GM12878 (cell line): ENCODE measurements around the gene COA1. TPM values are rescaled to one million over a fixed set of nuclear protein-coding genes. Genes with fewer than 3 reads are reported as not detected.

Experiments used
- ATAC-seq: fragments of 200-7000 bp; cut with Tn5 transposase; 3 replicates; pipeline ENCODE4 v1.9.1; 2020; ENCODE audit warnings: mild to moderate bottlenecking, moderate library complexity
- BruUV-seq: library from RNA; stranded (reverse); fragments of 400-500 nt; replicated peaks from 2 replicates; lab custom pipeline; 2021; lab: Mats Ljungman, UMichigan
- CTCF ChIA-PET: fragments of 300-600 bp; sonication (Branson Sonifier 250); formaldehyde crosslinking; extraction: SDS; loops from one replicate; lab custom pipeline; 2021; ENCODE audit warnings: inconsistent platforms; lab: Yijun Ruan, JAX
- POLR2A ChIA-PET: fragments of 350-600 bp; formaldehyde crosslinking; extraction: SDS; loops from one replicate; lab custom pipeline; 2021; ENCODE audit warnings: inconsistent platforms; lab: Charles Lee
- RAD21 ChIA-PET: fragments of 300-600 bp; sonication (Branson Sonifier 250); formaldehyde crosslinking; loops from one replicate; lab custom pipeline; 2023; ENCODE audit warnings: antibody characterized with exemption; ENCODE audit not compliant: unreplicated experiment; lab: Charles Lee
- SMC1A ChIA-PET: fragments of 300-600 bp; sonication (Branson Sonifier 250); formaldehyde crosslinking; loops from one replicate; lab custom pipeline; 2023; ENCODE audit not compliant: unreplicated experiment, uncharacterized antibody; lab: Charles Lee
- DNase-seq: peaks from one replicate; pipeline ENCODE4 v3.0.0-alpha.2; 2011; ENCODE audit warnings: low read depth, low spot score
- FAIRE-seq: peaks from 3 replicates; lab custom pipeline; 2011; peaks lifted over from hg19 to GRCh38; lab: Jason Lieb, UNC
- H2AFZ ChIP-seq: 2 replicates; pipeline ENCODE4 v1.6.0; 2011; ENCODE audit warnings: low read depth, low read length, control low read depth; ENCODE audit not compliant: control insufficient read depth
- H3K27ac ChIP-seq: 2 replicates; pipeline ENCODE4 v1.5.1; 2011; ENCODE audit warnings: control low read depth; ENCODE audit not compliant: control insufficient read depth, insufficient read depth
- H3K27me3 ChIP-seq, 2 experiments: replicated peaks in 1 of 2; 2 replicates each; pipeline versions ENCODE4 v1.6.0 to v1.6.1; 2011; ENCODE audit warnings: low read length in 1 of 2; ENCODE audit not compliant: control insufficient read depth in 2 of 2, insufficient read depth in 2 of 2
- H3K36me3 ChIP-seq, 2 experiments: 2 replicates each; pipeline ENCODE4 v1.5.1; 2011; ENCODE audit warnings: low read length in 1 of 2; ENCODE audit not compliant: control insufficient read depth in 2 of 2, insufficient read depth in 2 of 2
- H3K4me1 ChIP-seq: 2 replicates; pipeline ENCODE4 v1.6.1; 2011; ENCODE audit warnings: mild to moderate bottlenecking, low read length, moderate library complexity, mixed read lengths; ENCODE audit not compliant: control insufficient read depth, insufficient read depth
- H3K4me2 ChIP-seq: 2 replicates; pipeline ENCODE4 v1.6.0; 2011; ENCODE audit warnings: control low read depth; ENCODE audit not compliant: control insufficient read depth, insufficient read depth
- H3K4me3 ChIP-seq: fragments of 200-600 bp; sonication (generic); 2 replicates; pipeline ENCODE4 v1.5.1; 2016
- H3K79me2 ChIP-seq: 2 replicates; pipeline ENCODE4 v1.6.0; 2011; ENCODE audit warnings: low read length; ENCODE audit not compliant: control insufficient read depth, insufficient read depth
- H3K9ac ChIP-seq: 2 replicates; pipeline ENCODE4 v1.8.0; 2011; ENCODE audit warnings: low read length, control low read depth, mixed read lengths; ENCODE audit not compliant: control insufficient read depth, insufficient read depth
- H3K9me3 ChIP-seq: replicated peaks from 3 replicates; pipeline ENCODE4 v1.5.1; 2011; ENCODE audit warnings: mild to moderate bottlenecking, low read length; ENCODE audit not compliant: control insufficient read depth, insufficient read depth
- H4K20me1 ChIP-seq: 2 replicates; pipeline ENCODE4 v1.6.0; 2011; ENCODE audit not compliant: control insufficient read depth, insufficient read depth
- BCL11A ChIP-seq: IDR thresholded peaks from 2 replicates; pipeline ENCODE4 v1.6.1; 2011; ENCODE audit warnings: low read depth, low read length
- ESRRA ChIP-seq: IDR thresholded peaks from 2 replicates; pipeline ENCODE4 v1.6.1; 2012; ENCODE audit warnings: mild to moderate bottlenecking, low read length, improper control_type of control experiment
- KLF5 ChIP-seq: fragments of 450-650 bp; IDR thresholded peaks from 2 replicates; pipeline ENCODE4 v1.6.1; 2014; ENCODE audit warnings: mild to moderate bottlenecking; ENCODE audit not compliant: partially characterized antibody
- RBBP5 ChIP-seq: fragments of 200-600 bp; sonication (generic); conservative IDR thresholded peaks from 2 replicates; pipeline ENCODE4 v1.6.1; 2016
- RCOR1 ChIP-seq: conservative IDR thresholded peaks from 2 replicates; pipeline ENCODE4 v1.6.1; 2012; ENCODE audit warnings: low read depth, low read length, improper control_type of control experiment
- TCF12 ChIP-seq: IDR thresholded peaks from 2 replicates; pipeline ENCODE4 v1.6.1; 2011; ENCODE audit warnings: low read depth, mild to moderate bottlenecking, low read length
- WGBS: methylation state at CpG from one replicate; pipeline ENCODE4 v1.1.6; 2016; ENCODE audit warnings: low lambda C conversion rate; ENCODE audit not compliant: insufficient replicate concordance, insufficient coverage; ENCODE audit errors: missing lambda C conversion rate; 5-methylcytosine and 5-hydroxymethylcytosine counted together
- in situ Hi-C: fragments of 300-500 bp; cut with MboI; formaldehyde crosslinking; loops from 9 replicates; pipeline ENCODE4 v1.14.3; 2018; ENCODE audit warnings: mixed read lengths
- intact Hi-C: fragments of 100-400 bp; cut with micrococcal nuclease; formaldehyde crosslinking; loops from one replicate; pipeline ENCODE4 v1.14.2; 2022; ENCODE audit not compliant: unreplicated experiment
- polyA plus RNA-seq, 11 experiments: library from polyadenylated mRNA; depleted of rRNA in 4 of 11; unstranded in 6 of 11; stranded (reverse) in 5 of 11; fragments of >200 nt; fragmentation: Nextera tagmentation in 4 of 11; fragmentation: Illumina TruSeq in 1 of 11; extraction: Ambion mirVana in 4 of 11; extraction: Trizol in 1 of 11; gene quantifications; 1 replicate in 1 of 11; 2 replicates in 10 of 11; pipeline versions ENCODE4 v1.2.1 to v1.2.3, GENCODE V29; 2011 to 2016; ENCODE audit warnings: inconsistent platforms in 2 of 11, missing spikeins in 2 of 11, low read depth in 1 of 11
- total RNA-seq, 4 experiments: library from RNA; depleted of rRNA in 3 of 4; stranded (reverse); fragments of >200 nt in 3 of 4; fragmentation: Illumina TruSeq in 1 of 4; extraction: Trizol in 1 of 4; gene quantifications; 2 replicates each; pipeline versions ENCODE4 v1.2.1 to v1.2.3, GENCODE V29; 2013 to 2021

The COA1 gene
- total and polyA plus RNA-seq, 10 of the 15 experiments (the other 5 are each of a cell fraction or from before 2014, with no cell fraction given): 83.1 to 258 (median 111) TPM

- CTCF ChIA-PET: interaction anchor here (1.6 to 2.7 kb wide), 3 partner anchors 12 to 99 kb away, joined by 5 to 12 read pairs (median 6); partner anchors contain the start of gene STK17A
- in situ Hi-C loops: no loop called here
- SMC1A ChIA-PET: interaction anchor here (1.0 to 2.1 kb wide), 4 partner anchors 12 to 33 kb away, joined by 3 to 4 read pairs (median 3); no protein-coding TSS in a partner anchor
- Histone ChIP-seq H2AFZ (no peak overlapping the region), H3K9ac (no peak overlapping the region), H3K27me3 (no peaks in the 10 kb centered on the region), H3K9me3 (peaks cover 7% of the 10 kb centered on the region), H3K4me1 (peaks cover 11% of the 10 kb centered on the region), H4K20me1 (no peaks in the 10 kb centered on the region), H3K36me3 (no peaks in the 10 kb centered on the region; a peak in 1 of 4 replicates), H3K27ac (no peak overlapping the region), H3K4me2 (no peak overlapping the region), H3K79me2 (peaks cover 78% of the 10 kb centered on the region), H3K4me3 (no peak overlapping the region)
- no peak for FAIRE-seq
- TSS peak; percentile 35 for BruUV-seq
- WGBS: 79% methylated on average over 3 of the region's 3 CpGs
- RAD21 ChIA-PET: interaction anchor here (0.8 to 2.2 kb wide), 5 partner anchors 32 to 157 kb away, joined by 3 to 13 read pairs (median 4); partner anchors contain the start of gene STK17A
- no peak for DNase-seq
- peak; percentile 14; the same call in 1 of the 3 replicates for ATAC-seq
- POLR2A ChIA-PET: no interaction called here
- intact Hi-C loops: no loop called here
- TF ChIP-seq RBBP5 (no peak), RCOR1 (no peak), ESRRA (no peak), KLF5 (no peak), BCL11A (no peak), TCF12 (no peak)
These were observed 48.6 kb downstream of the COA1 start for GRCh38 chr7:43680736-43681135.
